Renal cortical epithelial cell (primary cell): ENCODE data around the gene KHDRBS2. TPM values are rescaled to one million over a fixed set of nuclear protein-coding genes. Genes with fewer than 3 reads are reported as not detected.
"Not testable (repeated sequence)": the region's sequence is repeated elsewhere in the genome, so short reads cannot be mapped to it uniquely, and the experiment has no call there.

Source experiments
- DNase-seq: peaks from one replicate; pipeline ENCODE4 v3.0.0-alpha.2; 2011; ENCODE audit warnings: low read depth
- total RNA-seq: library from RNA; depleted of rRNA; stranded (reverse); fragments of >200 nt; gene quantifications from 2 replicates; pipeline ENCODE4 v1.2.3, GENCODE V29; 2014

The KHDRBS2 gene
- total RNA-seq, 1 donor from 2014 or later, result not detected

DNA sequence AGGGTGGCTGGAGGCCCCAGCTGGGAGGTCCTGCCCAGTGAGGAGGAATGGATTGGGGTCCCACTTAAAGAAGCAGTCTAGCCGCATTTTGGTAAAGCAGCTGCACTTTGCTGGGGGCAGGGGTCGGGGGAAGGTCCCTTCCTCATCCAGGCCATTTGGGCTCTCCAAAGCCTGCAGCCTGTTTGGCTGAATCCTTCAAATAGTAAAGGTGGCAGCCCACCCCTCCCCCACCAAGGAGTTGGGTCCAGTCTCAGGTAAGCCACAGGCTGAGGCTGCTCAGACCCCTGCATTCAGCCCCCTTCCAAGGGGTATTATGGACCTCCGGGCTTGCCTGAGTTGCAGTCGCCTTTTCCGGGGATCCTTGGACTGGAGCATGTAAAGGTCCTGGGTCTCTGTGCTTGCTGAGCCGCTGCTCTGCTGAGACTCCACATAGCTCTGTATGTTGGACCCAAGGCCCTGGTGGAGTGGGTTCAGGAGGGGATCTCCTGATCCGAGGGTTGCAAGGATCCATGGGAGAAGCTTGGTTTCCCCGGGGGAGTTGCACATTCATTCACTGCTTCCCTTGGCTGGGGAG is 417.4 kb downstream of the KHDRBS2 start:
- no peak for DNase-seq

GRCh38 chr6:61867635-61868034 is 418.4 kb downstream of the KHDRBS2 start:
- DNase-seq, result no peak

- DNase-seq, result no peak
These were observed 428.5 kb downstream of the KHDRBS2 start for GRCh38 chr6:61857541-61857940.

DNA sequence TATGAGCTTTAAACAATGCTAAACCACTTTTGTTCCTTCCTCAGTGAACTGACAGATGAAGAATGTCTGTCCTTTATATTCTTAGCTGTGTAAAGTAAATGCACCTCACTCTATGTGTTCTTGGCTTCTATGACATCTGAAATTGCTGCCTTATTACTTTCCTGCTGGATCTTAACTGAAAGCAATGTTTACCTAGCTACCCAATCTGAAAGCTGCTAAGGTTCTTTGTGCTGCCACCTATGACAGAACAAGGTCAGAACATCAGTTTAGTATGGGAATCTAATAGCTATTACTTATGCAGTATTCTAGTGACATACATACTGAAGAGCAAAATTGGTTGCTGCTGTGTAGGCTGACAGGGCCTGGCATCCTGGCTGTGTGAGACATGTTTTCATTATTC is 444.1 kb downstream of the KHDRBS2 start:
- peak; percentile 74 for DNase-seq

DNA sequence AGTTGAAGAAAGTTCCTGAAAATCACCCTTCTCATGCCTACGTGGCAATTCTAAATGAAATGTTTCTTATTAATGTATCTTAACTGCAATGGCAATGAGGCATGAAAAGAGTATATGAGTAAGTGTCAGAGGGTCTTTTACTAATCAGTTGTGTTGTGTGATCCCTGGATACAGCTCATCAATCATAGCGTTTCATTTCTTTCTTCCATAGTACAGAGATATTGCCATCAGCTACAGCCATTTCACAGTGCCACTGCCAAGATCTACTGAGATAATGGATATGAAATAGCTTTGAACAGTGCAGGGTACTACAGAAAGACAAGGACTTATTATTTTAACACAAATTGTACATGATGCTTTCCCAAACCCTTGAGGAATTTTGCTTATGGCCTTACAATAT is 450.8 kb downstream of the KHDRBS2 start:
- no peak for DNase-seq

GRCh38 chr6:61833176-61833755 is 452.8 kb downstream of the KHDRBS2 start:
- DNase-seq, result no peak

DNA sequence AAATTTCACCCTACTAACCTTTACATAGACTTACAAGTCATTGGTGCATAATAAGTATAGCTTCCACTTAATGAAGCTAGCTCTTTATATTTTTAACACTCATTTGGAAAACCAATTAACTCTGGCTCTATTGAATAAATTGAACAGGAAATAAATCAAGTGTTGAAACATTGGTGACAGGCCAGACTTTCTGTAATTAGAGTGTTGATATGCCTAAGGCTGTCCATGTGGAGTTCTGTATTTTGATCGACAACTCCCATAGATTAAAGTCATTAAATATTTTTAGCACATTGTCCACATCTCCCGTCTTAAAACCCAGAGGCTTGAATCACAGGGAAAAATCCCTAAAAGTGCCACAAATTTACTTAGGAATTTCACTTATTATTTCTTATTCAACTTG is 468.3 kb downstream of the KHDRBS2 start:
- DNase-seq, result no peak

DNA sequence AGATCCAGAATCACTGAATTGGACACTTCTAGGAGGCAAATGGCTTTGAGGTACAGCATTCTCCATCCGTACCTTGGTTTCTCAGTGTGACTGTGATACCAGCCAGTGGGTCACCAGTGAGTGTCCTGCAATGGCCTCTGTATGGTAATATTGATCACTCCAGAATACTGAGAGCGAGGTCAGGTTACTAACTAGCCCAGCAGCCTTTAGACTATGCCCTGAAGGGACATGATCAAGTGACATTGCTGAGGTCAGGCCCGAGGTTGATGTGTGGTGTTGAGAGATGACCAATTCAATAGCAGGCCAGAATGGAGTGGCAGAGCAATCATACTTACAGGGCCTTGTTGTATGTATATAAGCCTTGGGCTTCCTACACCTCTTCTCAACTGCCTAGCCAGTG is 476.0 kb downstream of the KHDRBS2 start:
- no peak for DNase-seq

DNA sequence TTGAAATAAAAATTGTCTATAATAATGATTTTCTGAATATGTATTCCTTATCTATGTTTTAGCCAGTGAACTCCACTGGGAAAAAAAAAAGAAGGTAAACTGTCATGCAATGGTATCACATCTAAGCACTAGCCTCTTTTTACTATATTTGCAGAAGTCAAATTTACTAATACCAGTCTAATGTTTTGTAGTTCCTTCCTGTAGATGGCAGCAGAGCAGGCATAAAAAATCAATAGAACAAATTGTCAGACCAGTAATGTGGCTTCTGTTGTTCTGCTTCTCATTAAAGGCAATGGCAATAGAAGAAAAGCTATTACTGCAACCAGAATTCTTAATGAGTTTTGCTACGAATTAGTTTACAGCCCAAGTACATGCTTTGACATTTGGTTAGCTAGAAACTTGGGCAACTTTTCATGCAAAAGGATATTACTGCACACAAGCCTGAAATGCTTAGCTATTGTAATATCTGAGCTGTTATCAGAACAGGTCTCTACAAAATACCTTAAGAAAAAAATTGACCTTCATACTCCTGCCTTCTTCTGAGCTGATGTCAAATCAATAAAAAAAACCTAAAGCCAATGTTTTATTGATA is 476.9 kb downstream of the KHDRBS2 start:
- peak; percentile 35 for DNase-seq

DNA sequence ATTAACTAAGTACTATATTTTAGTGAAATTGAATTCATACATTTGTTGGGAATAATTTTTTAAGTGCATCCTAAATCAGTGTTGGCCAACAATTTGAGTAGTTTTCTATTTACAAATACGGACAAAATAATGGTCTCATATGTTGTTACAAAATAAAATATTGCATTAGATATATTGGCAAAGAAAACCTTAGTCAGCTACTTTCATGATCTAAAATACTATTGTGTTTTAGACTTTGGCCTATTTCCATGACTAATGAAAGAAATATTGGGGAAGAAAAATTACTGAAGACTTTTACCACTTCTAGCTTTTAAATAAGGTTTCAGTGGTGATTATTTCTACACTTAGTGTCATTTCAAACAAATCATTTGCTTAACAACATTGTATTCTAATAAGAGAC is 498.0 kb downstream of the KHDRBS2 start:
- no peak for DNase-seq

- DNase-seq, result not testable (repeated sequence)
These were observed 516.6 kb downstream of the KHDRBS2 start for GRCh38 chr6:61769446-61769845.

- DNase-seq, result no peak
These were observed 530.3 kb downstream of the KHDRBS2 start for GRCh38 chr6:61755739-61756138.

DNA sequence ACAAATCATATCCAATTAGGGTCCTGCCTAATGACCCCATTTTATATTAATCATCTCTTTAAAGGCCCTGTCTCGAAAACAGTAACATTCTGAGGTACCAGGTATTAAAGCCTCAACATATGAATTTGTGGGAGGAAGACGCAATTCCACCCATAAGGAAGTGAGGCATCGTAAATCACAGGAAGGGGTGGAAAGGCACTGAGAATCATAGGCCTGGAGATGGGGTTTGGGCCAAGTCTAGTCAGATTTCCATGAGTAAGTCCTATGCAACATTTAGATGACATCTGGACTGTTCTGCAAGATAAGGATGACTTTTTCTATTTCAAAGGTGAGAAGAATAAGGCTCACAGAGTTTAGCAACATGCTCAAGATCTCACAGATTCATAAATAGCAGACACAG is 534.0 kb downstream of the KHDRBS2 start:
- DNase-seq, result no peak

DNA sequence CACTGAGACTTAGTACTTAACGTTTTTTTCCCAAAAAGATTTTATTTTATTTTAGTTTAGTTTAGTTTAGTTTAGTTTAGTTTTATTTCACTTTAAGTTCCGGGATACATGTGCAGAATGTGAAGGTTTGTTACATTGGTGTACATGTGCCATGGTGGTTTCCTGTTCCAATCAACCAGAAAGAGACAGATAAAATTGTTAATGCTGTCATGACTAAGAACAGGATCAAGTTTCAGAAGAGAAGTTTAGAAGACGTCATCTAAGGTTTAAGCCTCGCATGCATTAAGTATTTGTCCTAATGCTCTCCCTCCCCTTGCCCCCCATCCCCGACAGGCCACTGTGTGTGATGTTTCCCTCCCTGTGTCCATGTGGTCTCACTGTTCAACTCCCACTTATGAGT is 540.0 kb downstream of the KHDRBS2 start:
- DNase-seq, result no peak

GRCh38 chr6:61711849-61712248 is 574.2 kb downstream of the KHDRBS2 start:
- no peak for DNase-seq

DNA sequence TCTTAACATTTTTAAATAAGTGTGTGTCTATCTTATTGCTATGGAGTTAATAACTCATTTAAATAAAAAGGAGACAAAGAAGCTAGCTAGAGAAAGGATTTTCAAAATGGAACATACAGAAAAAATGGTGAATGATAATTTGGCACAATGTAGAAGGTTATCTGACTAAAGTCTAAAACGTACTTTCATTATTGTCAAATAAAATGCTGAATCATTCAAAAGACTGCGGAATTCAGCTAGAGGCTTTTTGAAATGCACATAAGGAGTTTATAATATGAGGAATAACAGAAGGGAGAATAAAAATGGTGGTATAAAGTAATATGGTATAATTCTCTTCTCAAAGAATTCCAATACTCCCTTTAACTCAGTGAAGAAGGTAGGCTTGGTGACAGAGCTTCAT is 597.9 kb downstream of the KHDRBS2 start:
- no peak for DNase-seq

DNA sequence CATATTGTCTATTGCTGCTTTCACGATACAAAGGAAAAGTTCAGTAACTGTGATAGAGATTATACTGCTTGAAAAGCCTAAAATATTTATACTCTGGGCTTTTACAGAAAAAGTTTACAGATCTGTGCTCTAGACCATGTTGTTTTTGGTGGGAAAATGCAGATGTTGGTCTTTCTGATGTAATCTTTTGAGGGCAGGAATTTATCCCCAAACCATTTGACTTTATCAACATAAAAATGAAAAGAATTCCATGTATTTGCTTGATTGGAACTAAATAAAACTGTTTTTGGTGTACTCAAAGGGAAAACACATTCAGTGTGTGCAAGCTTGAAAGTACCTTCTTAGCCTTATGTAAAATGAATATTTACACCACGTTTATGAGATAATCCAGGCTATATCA is 603.5 kb downstream of the KHDRBS2 start:
- DNase-seq, result no peak

DNA sequence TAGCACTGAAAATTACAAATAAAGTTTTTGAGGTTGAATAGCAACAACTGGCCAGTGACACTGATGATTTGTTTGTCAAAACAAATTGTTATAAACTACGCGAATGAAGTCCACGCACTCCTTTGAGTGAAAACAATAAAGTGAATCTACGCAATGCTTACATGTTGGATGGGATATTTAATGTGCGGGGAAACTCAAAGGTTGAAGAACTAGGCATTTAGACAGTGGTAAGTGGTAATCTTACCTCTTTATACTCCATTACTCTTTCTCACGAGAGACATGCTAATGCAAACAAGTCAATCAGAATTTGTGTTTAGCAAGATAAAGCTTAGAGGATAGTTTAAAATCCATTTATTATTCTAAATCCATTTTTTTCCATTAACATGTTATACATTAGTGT is 606.4 kb downstream of the KHDRBS2 start:
- no peak for DNase-seq

DNA sequence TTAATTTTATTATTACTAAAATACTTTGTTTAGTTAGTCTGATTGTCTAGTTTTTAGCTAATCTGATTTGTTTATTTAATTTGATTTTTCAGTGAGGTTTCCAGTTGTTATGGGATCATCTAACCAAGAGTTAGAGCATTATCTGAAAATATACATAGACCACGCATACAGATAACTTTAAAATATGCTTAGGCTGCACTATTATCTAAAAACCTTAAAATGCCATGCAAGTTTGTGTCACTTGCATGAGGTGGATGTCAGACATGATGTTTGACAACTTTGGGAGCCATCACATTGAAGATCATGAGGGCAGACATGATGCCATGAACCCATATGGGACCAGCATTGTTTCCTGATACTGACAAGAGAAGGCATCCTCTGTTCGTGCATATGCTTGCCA is 610.3 kb downstream of the KHDRBS2 start:
- no peak for DNase-seq

DNA sequence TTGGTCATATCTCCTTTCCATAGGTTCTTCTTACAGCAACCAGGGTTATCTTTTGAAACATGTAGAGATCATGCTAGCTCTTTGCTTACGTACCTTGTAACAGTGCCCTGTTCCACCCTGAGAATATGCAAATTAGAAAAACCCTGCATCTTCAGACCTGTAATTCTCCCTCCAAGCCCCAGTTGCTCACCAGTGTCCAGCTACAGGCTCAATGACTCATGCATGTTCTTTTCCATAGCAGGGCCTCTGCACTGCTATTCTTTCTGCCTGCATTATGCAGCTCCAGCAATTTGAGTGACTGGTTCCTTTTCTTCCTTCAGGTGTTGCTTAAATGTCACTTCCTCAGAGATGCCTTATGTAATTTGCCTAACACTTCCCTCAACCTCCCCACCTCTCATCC is 636.2 kb downstream of the KHDRBS2 start:
- DNase-seq, result no peak

GRCh38 chr6:61640463-61640862 is 645.6 kb downstream of the KHDRBS2 start:
- no peak for DNase-seq
